GM13977 (cell line): ENCODE measurements around the gene FAM120A.
"Not testable (repeated sequence)": the region's sequence is repeated elsewhere in the genome, so short reads cannot be mapped to it uniquely, and the experiment has no call there.

Experiments used
- DNase-seq: peaks from one replicate; pipeline ENCODE4 v3.0.0; 2012; ENCODE audit warnings: low spot score
- CTCF ChIP-seq: IDR thresholded peaks from 2 replicates; pipeline ENCODE4 v1.5.1; 2012; ENCODE audit warnings: mild to moderate bottlenecking, control low read depth; ENCODE audit not compliant: insufficient read depth; ENCODE audit errors: extremely low read depth, missing control alignments
- in situ Hi-C: fragments of 300-500 bp; cut with MboI; formaldehyde crosslinking; loops from one replicate; pipeline ENCODE4 v1.12.0; 2022; ENCODE audit warnings: low sequenced_read_pairs, low pct_unique_long_range_greater_than_20kb, mixed read lengths, inconsistent platforms; ENCODE audit not compliant: unreplicated experiment

FAM120A gene

DNA sequence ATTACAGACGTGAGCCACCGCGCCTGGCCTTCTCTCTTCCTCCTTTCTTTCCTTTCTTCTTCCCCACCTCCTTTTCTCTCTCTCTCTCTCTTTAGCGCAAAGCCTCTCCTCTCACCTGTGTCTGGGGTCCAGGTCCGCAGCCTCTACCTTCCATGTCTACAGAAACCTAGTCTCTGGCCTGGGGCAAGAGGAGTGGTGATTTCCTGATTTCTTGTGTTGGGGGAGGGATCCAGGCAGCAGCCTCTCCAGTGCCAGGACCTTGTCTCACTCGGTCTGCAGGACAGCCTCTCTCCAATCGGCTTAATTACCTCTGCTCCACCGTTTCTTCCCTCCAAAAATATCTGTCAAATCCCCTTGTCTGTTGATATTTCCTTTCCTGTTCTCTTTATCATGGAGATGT is 16.1 kb upstream of the FAM120A start:
- no peak for TF ChIP-seq CTCF
- in situ Hi-C loops: no loop called here
- no peak for DNase-seq

GRCh38 chr9:93436218-93436617 is 15.3 kb upstream of the FAM120A start:
- in situ Hi-C loops: no loop called here
- no peak for DNase-seq
- TF ChIP-seq CTCF: no peak

DNA sequence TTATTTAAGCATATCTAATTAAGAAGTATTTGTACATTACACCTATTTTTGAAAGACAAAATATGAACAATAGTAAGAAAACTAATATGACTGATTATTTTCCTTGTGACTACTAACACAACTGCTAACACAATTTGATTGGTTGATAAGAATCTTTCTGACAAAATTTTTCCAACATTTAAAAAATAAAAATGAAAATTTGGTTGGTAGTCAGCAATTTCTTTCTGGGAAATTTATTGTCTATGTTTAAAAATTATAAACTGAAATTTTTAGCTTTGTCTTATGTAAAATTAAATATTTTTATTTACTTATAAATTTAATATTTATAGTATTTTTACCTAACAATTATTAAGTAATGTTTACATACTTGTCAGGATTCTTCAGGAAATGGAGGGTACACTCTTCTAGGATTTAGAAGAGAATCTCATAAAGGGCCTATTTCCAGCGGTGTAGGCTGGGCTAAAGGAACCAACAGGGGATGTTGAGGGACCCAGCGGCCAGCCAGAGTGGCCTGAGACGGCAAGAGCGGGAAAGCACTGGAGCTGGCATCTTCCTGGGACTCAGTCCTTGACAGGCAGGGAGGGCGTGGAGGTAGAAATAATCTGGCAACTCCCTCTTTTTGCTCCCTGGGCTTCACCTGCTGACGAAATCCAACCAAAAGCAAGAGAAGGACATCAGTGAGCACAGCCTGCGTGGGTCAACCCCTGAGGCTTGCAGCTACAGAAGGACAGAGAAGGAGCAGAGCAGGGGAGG is 14.7 kb upstream of the FAM120A start:
- DNase-seq: no peak
- in situ Hi-C loops: no loop called here
- no peak for TF ChIP-seq CTCF

DNA sequence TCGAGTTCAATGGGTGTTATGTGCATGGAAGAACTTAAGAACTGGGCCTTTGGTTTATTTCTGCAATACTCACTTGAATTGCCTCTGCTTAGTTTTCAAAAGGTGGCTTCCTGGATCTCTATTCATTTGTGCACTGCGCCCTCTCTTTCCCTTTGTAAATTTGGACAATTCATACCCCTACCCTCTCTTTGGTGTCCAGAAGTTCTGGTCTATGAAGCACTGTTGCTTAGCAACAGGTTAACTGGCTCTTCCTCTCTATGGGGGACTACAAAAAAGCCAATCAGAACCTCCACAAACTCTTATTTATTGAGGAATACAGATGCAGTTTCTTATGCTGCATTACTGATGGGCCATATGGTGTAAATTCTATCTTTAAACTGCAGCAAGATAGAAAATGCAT is 13.5 kb upstream of the FAM120A start:
- in situ Hi-C loops: no loop called here
- TF ChIP-seq CTCF: no peak
- DNase-seq: no peak

DNA sequence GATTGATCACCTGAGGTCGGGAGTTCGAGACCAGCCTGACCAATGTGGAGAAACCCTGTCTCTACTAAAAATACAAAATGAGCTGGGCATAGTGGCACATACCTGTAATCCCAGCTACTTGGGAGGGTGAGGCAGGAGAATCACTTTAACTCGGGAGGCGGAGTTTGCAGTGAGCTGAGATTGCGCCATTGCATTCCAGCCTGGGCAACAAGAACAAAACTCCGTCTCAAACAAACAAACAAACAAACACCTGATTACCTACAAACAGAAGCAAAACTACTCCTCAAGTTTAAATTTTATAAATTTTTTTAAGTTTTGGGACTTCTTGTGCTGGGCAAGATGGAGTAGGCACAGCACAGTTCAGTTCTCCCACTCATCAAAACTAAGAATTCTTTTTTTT is 12.2 kb upstream of the FAM120A start:
- in situ Hi-C loops, DNase-seq: not testable (repeated sequence)

DNA sequence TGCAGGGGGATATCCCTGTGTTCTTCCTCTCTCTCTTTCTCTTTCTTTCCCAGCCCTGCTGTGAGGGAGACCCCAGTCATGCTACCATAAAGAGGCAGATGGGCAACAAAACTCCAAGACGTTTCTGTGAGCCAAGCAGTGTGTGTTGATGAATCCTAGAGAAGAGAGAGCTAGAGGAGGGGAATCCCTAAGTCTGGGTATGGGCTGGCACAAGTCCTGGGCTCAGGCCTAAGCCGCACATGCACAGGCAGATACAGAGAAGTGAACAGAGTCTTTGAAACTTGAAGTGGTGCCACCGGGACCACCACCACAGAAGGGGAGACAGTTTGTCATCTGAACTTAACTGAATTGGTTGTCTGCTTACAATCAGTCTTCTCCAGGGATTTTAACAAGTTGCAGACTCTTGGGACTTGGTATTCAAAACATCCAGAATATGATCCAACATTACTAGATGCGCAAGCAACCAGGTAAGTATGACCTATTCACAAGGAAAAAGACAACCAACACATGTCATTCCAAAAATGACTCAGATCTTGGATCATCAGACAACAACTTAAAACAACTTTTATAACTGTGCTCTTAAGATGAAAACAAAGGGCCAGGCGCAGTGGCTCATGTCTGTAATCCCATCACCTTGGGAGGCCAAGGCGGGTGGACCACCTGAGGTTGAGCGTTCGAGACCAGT is 10.4 kb upstream of the FAM120A start:
- DNase-seq: no peak
- in situ Hi-C loops: no loop called here
- no peak for TF ChIP-seq CTCF

DNA sequence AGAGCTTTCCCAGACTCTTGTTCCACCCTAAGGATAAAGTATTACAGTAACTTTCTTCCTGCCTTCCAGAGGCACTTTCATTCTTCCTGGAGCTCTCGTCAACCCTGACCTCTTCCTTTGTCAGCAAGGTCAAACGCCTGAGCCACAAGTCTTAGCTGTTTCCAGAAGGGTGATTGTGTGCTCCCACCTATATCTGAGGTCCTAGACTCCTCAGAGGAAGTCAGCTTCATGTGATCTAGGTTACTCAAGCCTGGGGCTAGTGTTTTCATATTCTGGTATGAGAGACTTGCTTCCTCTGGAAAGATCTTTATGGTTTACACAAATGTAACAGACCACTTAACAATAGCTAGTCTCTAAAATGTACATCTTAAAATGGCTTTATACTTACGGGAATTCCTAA is 5.4 kb upstream of the FAM120A start:
- DNase-seq: no peak
- in situ Hi-C loops: no loop called here
- TF ChIP-seq CTCF: no peak
